HepG2 (cell line): ENCODE results near the gene DNAJC24. TPM values are rescaled to one million over a fixed set of nuclear protein-coding genes. Genes with fewer than 3 reads are reported as not detected.

Experiments
- ATAC-seq: fragments of 200-7000 bp; cut with Tn5 transposase; 3 replicates; pipeline ENCODE4 v1.9.1; 2020; ENCODE audit warnings: mild to moderate bottlenecking, moderate library complexity
- BruUV-seq: library from RNA; stranded (reverse); fragments of 400-500 nt; replicated peaks from 2 replicates; lab custom pipeline; 2021; lab: Mats Ljungman, UMichigan
- CTCF ChIA-PET: fragments of 300-600 bp; formaldehyde crosslinking; extraction: SDS; loops from one replicate; lab custom pipeline; 2021; ENCODE audit warnings: low total read pairs, inconsistent platforms, low intra/inter-chr PET ratio; lab: Yijun Ruan, JAX
- POLR2A ChIA-PET: fragments of 350-600 bp; sonication (Branson Sonifier 250); formaldehyde crosslinking; loops from one replicate; lab custom pipeline; 2020; ENCODE audit warnings: antibody characterized with exemption, inconsistent platforms; lab: Yijun Ruan, JAX
- DNase-seq: peaks from one replicate; pipeline ENCODE4 v3.0.0-alpha.2; 2015; ENCODE audit warnings: low spot score
- FAIRE-seq: peaks from 3 replicates; lab custom pipeline; 2011; peaks lifted over from hg19 to GRCh38; lab: Jason Lieb, UNC
- H2AFZ ChIP-seq: one replicate; pipeline ENCODE4 v1.6.1; 2011; ENCODE audit warnings: low read length, inconsistent platforms
- H3K27ac ChIP-seq: fragments of 300-600 bp; 3 replicates; pipeline ENCODE4 v1.8.0; 2011; ENCODE audit warnings: mixed run types, mild to moderate bottlenecking, mixed read lengths, low read length, inconsistent platforms; ENCODE audit not compliant: insufficient read depth; ENCODE audit errors: extremely low read length
- H3K27me3 ChIP-seq, 2 experiments: fragments of 200-600 bp in 1 of 2; 2 replicates in 1 of 2; 3 replicates in 1 of 2; pipeline versions ENCODE4 v1.6.0 to v1.8.0; 2011; ENCODE audit warnings: low read length in 2 of 2, mild to moderate bottlenecking in 2 of 2, moderate library complexity in 2 of 2, inconsistent platforms in 1 of 2; ENCODE audit not compliant: insufficient read depth in 2 of 2, control insufficient read depth in 1 of 2
- H3K36me3 ChIP-seq, 2 experiments: fragments of 200-600 bp in 1 of 2; replicated peaks in 1 of 2; 2 replicates in 1 of 2; 3 replicates in 1 of 2; pipeline versions ENCODE4 v1.5.1 to v1.8.0; 2011; ENCODE audit warnings: low read length in 2 of 2, inconsistent platforms in 1 of 2; ENCODE audit not compliant: insufficient read depth in 2 of 2, control insufficient read depth in 1 of 2
- H3K4me1 ChIP-seq: 2 replicates; pipeline ENCODE4 v1.5.1; 2012; ENCODE audit warnings: low read length, inconsistent platforms; ENCODE audit not compliant: insufficient read depth
- H3K4me2 ChIP-seq: 2 replicates; pipeline ENCODE4 v1.6.0; 2011; ENCODE audit warnings: low read depth, low read length, inconsistent platforms
- H3K4me3 ChIP-seq, 3 experiments: fragments of 200-600 bp in 1 of 3; sonication (generic), shearing (Covaris generic) in 1 of 3; replicated peaks in 1 of 3; 2 replicates each; pipeline ENCODE4 v1.5.1; 2011 to 2016; ENCODE audit warnings: low read length in 3 of 3, inconsistent platforms in 2 of 3, low read depth in 2 of 3, mild to moderate bottlenecking in 2 of 3, control low read depth in 1 of 3, mixed read lengths in 1 of 3; ENCODE audit not compliant: insufficient read depth in 1 of 3
- H3K79me2 ChIP-seq: one replicate; pipeline ENCODE4 v1.6.1; 2011; ENCODE audit warnings: low read length, inconsistent platforms; ENCODE audit not compliant: insufficient read depth
- H3K9ac ChIP-seq: 2 replicates; pipeline ENCODE4 v1.6.0; 2011; ENCODE audit warnings: mild to moderate bottlenecking, low read depth, low read length, inconsistent platforms; ENCODE audit not compliant: insufficient read depth
- H3K9me3 ChIP-seq: 2 replicates; pipeline ENCODE4 v1.5.1; 2012; ENCODE audit warnings: mild to moderate bottlenecking, low read length
- H4K20me1 ChIP-seq: 2 replicates; pipeline ENCODE4 v1.6.0; 2011; ENCODE audit warnings: inconsistent platforms, mild to moderate bottlenecking, low read length, moderate library complexity; ENCODE audit not compliant: insufficient read depth
- AHR ChIP-seq: IDR thresholded peaks from 2 replicates; pipeline ENCODE4 v1.6.1; 2018; ENCODE audit warnings: missing genetic modification reagents, missing compliant biosample characterization
- DZIP1 ChIP-seq: sonication (generic); formaldehyde crosslinking; IDR thresholded peaks from 2 replicates; pipeline ENCODE4 v1.5.0; 2020; ENCODE audit warnings: mild to moderate bottlenecking, missing genetic modification reagents
- GLI4 ChIP-seq: sonication (generic); formaldehyde crosslinking; IDR thresholded peaks from 2 replicates; pipeline ENCODE4 v1.5.1; 2020; ENCODE audit warnings: missing genetic modification reagents, mild to moderate bottlenecking, moderate library complexity, borderline replicate concordance
- KLF15 ChIP-seq: sonication (generic); formaldehyde crosslinking; IDR thresholded peaks from 2 replicates; pipeline ENCODE4 v1.8.1; 2023; ENCODE audit warnings: borderline replicate concordance, mild to moderate bottlenecking, inconsistent platforms, missing genetic modification reagents, mixed read lengths
- NCOA2 ChIP-seq: sonication (generic); formaldehyde crosslinking; IDR thresholded peaks from 2 replicates; pipeline ENCODE4 v1.8.0; 2022; ENCODE audit warnings: inconsistent platforms
- NPAS2 ChIP-seq: sonication (generic); formaldehyde crosslinking; IDR thresholded peaks from 2 replicates; pipeline ENCODE4 v1.8.0; 2022; ENCODE audit warnings: mild to moderate bottlenecking, missing genetic modification reagents, borderline replicate concordance
- PPARG ChIP-seq: conservative IDR thresholded peaks from 2 replicates; pipeline ENCODE4 v1.6.1; 2016; ENCODE audit warnings: missing biosample characterization, missing genetic modification reagents
- TARDBP ChIP-seq: sonication (generic); formaldehyde crosslinking; IDR thresholded peaks from 2 replicates; pipeline ENCODE4 v1.8.0; 2022; ENCODE audit warnings: mild to moderate bottlenecking, missing genetic modification reagents
- TEAD3 ChIP-seq: optimal IDR thresholded peaks from 2 replicates; pipeline ENCODE3; 2016; ENCODE audit warnings: borderline replicate concordance
- ZNF639 ChIP-seq: conservative IDR thresholded peaks from 2 replicates; pipeline ENCODE4 v1.6.1; 2018; ENCODE audit warnings: missing genetic modification reagents
- ZNF670 ChIP-seq: sonication (generic); formaldehyde crosslinking; IDR thresholded peaks from 2 replicates; pipeline ENCODE4 v1.8.0; 2022; ENCODE audit warnings: mild to moderate bottlenecking, missing genetic modification reagents, borderline replicate concordance
- ZNF841 ChIP-seq: sonication (generic); formaldehyde crosslinking; IDR thresholded peaks from 2 replicates; pipeline ENCODE4 v1.8.1; 2023; ENCODE audit warnings: missing genetic modification reagents, borderline replicate concordance
- ZUFSP ChIP-seq: sonication (generic); formaldehyde crosslinking; IDR thresholded peaks from 2 replicates; pipeline ENCODE4 v1.9.0; 2021; ENCODE audit warnings: missing genetic modification reagents, mild to moderate bottlenecking, borderline replicate concordance
- WGBS: methylation state at CpG from one replicate; pipeline ENCODE4 v1.1.6; 2017; ENCODE audit warnings: low lambda C conversion rate; 5-methylcytosine and 5-hydroxymethylcytosine counted together
- in situ Hi-C: cut with HindIII; loops from 2 replicates; pipeline ENCODE4 v1.10.0; 2017; ENCODE audit warnings: low pct_unique_long_range_greater_than_20kb; ENCODE audit not compliant: extremely low pct_ligation_motif_present
- intact Hi-C: fragments of 100-400 bp; cut with micrococcal nuclease; formaldehyde crosslinking; loops from one replicate; pipeline ENCODE4 v1.10.0; 2022; ENCODE audit not compliant: unreplicated experiment
- polyA plus RNA-seq, 8 experiments: library from polyadenylated mRNA; depleted of rRNA in 3 of 8; stranded (reverse) in 7 of 8; unstranded in 1 of 8; fragments of >200 nt; fragmentation: Illumina TruSeq in 4 of 8; extraction: Trizol in 4 of 8; gene quantifications; 2 replicates each; pipeline versions ENCODE4 v1.2.1 to v1.2.3, GENCODE V29; 2011 to 2016; ENCODE audit warnings: low read depth in 4 of 8, missing spikeins in 1 of 8, mixed read lengths in 1 of 8; ENCODE audit not compliant: insufficient read depth in 1 of 8
- total RNA-seq, 5 experiments: library from RNA; depleted of rRNA; stranded (reverse); fragments of >200 nt; fragmentation: Illumina TruSeq; extraction: Trizol; gene quantifications; 2 replicates each; pipeline ENCODE4 v1.2.3, GENCODE V29; 2016; ENCODE audit warnings: low read depth in 1 of 5
- TF ChIP-seq, protein P1 (sequence below): sonication (generic); formaldehyde crosslinking; IDR thresholded peaks from 2 replicates; pipeline ENCODE4 v1.9.0; 2021; ENCODE audit warnings: missing genetic modification reagents, borderline replicate concordance
- TF ChIP-seq, protein P2 (sequence below): sonication (generic); formaldehyde crosslinking; IDR thresholded peaks from 2 replicates; pipeline ENCODE4 v1.4.0; 2020; ENCODE audit warnings: missing genetic modification reagents

DNAJC24 gene
- total and polyA plus RNA-seq, 2 of the 13 experiments (the other 11 are each of a cell fraction or from before 2014, with no cell fraction given), result 10.5 to 13.7 TPM

DNA sequence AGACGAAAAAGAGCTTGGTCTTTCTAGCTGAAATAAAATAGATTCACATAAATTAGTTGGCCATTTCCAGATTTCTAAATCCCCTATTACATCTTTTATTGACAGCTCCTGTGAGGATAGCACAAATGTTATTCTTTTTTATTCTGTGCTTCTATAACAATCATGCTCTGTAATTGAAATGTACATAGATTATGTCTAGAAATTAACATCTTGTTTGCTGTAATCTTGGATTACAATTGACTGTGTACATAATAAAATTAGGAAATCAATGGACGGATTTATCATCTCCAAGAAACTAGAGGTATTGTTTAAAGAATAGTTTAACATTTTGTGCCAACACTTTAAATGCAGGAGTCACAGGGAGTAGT, 108.5 kb downstream of the DNAJC24 start (continued):
- TF ChIP-seq, protein P1, sequence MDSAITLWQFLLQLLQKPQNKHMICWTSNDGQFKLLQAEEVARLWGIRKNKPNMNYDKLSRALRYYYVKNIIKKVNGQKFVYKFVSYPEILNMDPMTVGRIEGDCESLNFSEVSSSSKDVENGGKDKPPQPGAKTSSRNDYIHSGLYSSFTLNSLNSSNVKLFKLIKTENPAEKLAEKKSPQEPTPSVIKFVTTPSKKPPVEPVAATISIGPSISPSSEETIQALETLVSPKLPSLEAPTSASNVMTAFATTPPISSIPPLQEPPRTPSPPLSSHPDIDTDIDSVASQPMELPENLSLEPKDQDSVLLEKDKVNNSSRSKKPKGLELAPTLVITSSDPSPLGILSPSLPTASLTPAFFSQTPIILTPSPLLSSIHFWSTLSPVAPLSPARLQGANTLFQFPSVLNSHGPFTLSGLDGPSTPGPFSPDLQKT, result no peak
- no peak for TF ChIP-seq TEAD3 (CRISPR knock-in tag)
- no peak for TF ChIP-seq NCOA2
- TF ChIP-seq ZNF841 (CRISPR knock-in tag), result no peak
- no peak for TF ChIP-seq NPAS2 (CRISPR knock-in tag)

GRCh38 chr11:31479066-31479465, 109.4 kb downstream of the DNAJC24 start:
- H3K4me1 ChIP-seq, result no peaks in the 10 kb centered on the region
- no peaks in the 10 kb centered on the region for H3K9me3 ChIP-seq
- DNase-seq (no peak), FAIRE-seq (no peak), ATAC-seq (no peak)
- intact Hi-C loops (no loop called here), in situ Hi-C loops (no loop called here)
- no peaks in the 10 kb centered on the region for H4K20me1 ChIP-seq
- no peak overlapping the region for H3K9ac ChIP-seq
- no peak overlapping the region for H2AFZ ChIP-seq
- POLR2A ChIA-PET, result no interaction called here
- H3K27ac ChIP-seq, result no peak overlapping the region
- H3K4me2 ChIP-seq, result no peak overlapping the region
- no TSS peak for BruUV-seq
- peaks cover 28% of the 10 kb centered on the region for H3K79me2 ChIP-seq
- no peaks in the 10 kb centered on the region; a peak in 1 of 5 replicates for H3K27me3 ChIP-seq
- no peaks in the 10 kb centered on the region for H3K36me3 ChIP-seq
- WGBS, result 96% methylated on average over 4 of the region's 4 CpGs
- CTCF ChIA-PET, result no interaction called here
- no peak overlapping the region for H3K4me3 ChIP-seq
- TF ChIP-seq DZIP1 (CRISPR knock-in tag), result no peak
- TF ChIP-seq AHR (CRISPR knock-in tag), result no peak
- TF ChIP-seq KLF15 (CRISPR knock-in tag), result no peak
- TF ChIP-seq PPARG, result no peak
- TF ChIP-seq TARDBP (CRISPR knock-in tag), result no peak
- no peak for TF ChIP-seq ZNF670
- TF ChIP-seq ZNF639 (CRISPR knock-in tag), result no peak
- no peak for TF ChIP-seq GLI4 (CRISPR knock-in tag)
- TF ChIP-seq ZUFSP (CRISPR knock-in tag), result no peak
- TF ChIP-seq, protein P2, sequence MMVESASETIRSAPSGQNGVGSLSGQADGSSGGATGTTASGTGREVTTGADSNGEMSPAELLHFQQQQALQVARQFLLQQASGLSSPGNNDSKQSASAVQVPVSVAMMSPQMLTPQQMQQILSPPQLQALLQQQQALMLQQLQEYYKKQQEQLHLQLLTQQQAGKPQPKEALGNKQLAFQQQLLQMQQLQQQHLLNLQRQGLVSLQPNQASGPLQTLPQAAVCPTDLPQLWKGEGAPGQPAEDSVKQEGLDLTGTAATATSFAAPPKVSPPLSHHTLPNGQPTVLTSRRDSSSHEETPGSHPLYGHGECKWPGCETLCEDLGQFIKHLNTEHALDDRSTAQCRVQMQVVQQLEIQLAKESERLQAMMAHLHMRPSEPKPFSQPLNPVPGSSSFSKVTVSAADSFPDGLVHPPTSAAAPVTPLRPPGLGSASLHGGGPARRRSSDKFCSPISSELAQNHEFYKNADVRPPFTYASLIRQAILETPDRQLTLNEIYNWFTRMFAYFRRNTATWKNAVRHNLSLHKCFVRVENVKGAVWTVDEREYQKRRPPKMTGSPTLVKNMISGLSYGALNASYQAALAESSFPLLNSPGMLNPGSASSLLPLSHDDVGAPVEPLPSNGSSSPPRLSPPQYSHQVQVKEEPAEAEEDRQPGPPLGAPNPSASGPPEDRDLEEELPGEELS (CRISPR knock-in tag), result no peak
